Brain microvascular endothelial cell (primary cell): ENCODE data around the gene EIF4A3.

Experiments used
- DNase-seq: peaks from one replicate; pipeline ENCODE4 v3.0.0-alpha.2; 2020
- H3K27ac ChIP-seq: fragments of 250-450 bp; sonication (Bioruptor Pico); 2 replicates; pipeline ENCODE4 v1.5.1; 2020; ENCODE audit warnings: mild to moderate bottlenecking, moderate library complexity
- H3K27me3 ChIP-seq: fragments of 250-450 bp; sonication (Bioruptor Pico); replicated peaks from 2 replicates; pipeline ENCODE4 v1.5.1; 2020; ENCODE audit warnings: mild to moderate bottlenecking
- H3K36me3 ChIP-seq: fragments of 250-450 bp; sonication (Bioruptor Pico); replicated peaks from 2 replicates; pipeline ENCODE4 v1.5.1; 2020; ENCODE audit warnings: mild to moderate bottlenecking
- H3K4me3 ChIP-seq: 2 replicates; pipeline ENCODE4 v1.5.1; 2011; ENCODE audit warnings: low read depth, mild to moderate bottlenecking, control low read depth, low read length, moderate library complexity
- in situ Hi-C: cut with HindIII; loops from 2 replicates; pipeline ENCODE4 v1.10.0; 2017; ENCODE audit warnings: low sequenced_read_pairs, low pct_ligation_motif_present
- TF ChIP-seq, protein P1 (sequence below): IDR thresholded peaks from 2 replicates; pipeline ENCODE4 v1.5.1; 2011; ENCODE audit warnings: low read depth, mild to moderate bottlenecking, moderate library complexity, low read length, control low read depth, inconsistent platforms; ENCODE audit errors: missing control alignments

The EIF4A3 gene

GRCh38 chr17:80184423-80184714, 37.4 kb upstream of the EIF4A3 start:
- no peaks in the 10 kb centered on the region for H3K36me3 ChIP-seq
- no peak for DNase-seq
- no peak overlapping the region for H3K27ac ChIP-seq
- H3K4me3 ChIP-seq, result no peak overlapping the region
- peaks cover 4% of the 10 kb centered on the region for H3K27me3 ChIP-seq
- TF ChIP-seq, protein P1, sequence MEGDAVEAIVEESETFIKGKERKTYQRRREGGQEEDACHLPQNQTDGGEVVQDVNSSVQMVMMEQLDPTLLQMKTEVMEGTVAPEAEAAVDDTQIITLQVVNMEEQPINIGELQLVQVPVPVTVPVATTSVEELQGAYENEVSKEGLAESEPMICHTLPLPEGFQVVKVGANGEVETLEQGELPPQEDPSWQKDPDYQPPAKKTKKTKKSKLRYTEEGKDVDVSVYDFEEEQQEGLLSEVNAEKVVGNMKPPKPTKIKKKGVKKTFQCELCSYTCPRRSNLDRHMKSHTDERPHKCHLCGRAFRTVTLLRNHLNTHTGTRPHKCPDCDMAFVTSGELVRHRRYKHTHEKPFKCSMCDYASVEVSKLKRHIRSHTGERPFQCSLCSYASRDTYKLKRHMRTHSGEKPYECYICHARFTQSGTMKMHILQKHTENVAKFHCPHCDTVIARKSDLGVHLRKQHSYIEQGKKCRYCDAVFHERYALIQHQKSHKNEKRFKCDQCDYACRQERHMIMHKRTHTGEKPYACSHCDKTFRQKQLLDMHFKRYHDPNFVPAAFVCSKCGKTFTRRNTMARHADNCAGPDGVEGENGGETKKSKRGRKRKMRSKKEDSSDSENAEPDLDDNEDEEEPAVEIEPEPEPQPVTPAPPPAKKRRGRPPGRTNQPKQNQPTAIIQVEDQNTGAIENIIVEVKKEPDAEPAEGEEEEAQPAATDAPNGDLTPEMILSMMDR, result no peak
- in situ Hi-C loops, result no loop called here

- H3K36me3 ChIP-seq, result no peaks in the 10 kb centered on the region
- H3K27ac ChIP-seq, result no peak overlapping the region
- DNase-seq, result no peak
- in situ Hi-C loops, result no loop called here
- peaks cover 4% of the 10 kb centered on the region for H3K27me3 ChIP-seq
- H3K4me3 ChIP-seq, result no peak overlapping the region
- TF ChIP-seq, protein P1, result no peak
Measured at GRCh38 chr17:80183581-80184422, 36.9 kb upstream of the EIF4A3 start.

GRCh38 chr17:80182845-80183223, 35.9 kb upstream of the EIF4A3 start:
- in situ Hi-C loops, result no loop called here
- H3K27ac ChIP-seq, result no peak overlapping the region
- no peaks in the 10 kb centered on the region for H3K36me3 ChIP-seq
- H3K4me3 ChIP-seq, result no peak overlapping the region
- H3K27me3 ChIP-seq, result peaks cover 4% of the 10 kb centered on the region
- no peak for DNase-seq
- TF ChIP-seq, protein P1, result no peak

GRCh38 chr17:80182118-80182844, 35.4 kb upstream of the EIF4A3 start:
- TF ChIP-seq, protein P1, result no peak
- in situ Hi-C loops, result no loop called here
- no peak overlapping the region for H3K4me3 ChIP-seq
- H3K27ac ChIP-seq, result no peak overlapping the region
- no peak for DNase-seq
- no peaks in the 10 kb centered on the region for H3K36me3 ChIP-seq
- peaks cover 4% of the 10 kb centered on the region for H3K27me3 ChIP-seq

DNA sequence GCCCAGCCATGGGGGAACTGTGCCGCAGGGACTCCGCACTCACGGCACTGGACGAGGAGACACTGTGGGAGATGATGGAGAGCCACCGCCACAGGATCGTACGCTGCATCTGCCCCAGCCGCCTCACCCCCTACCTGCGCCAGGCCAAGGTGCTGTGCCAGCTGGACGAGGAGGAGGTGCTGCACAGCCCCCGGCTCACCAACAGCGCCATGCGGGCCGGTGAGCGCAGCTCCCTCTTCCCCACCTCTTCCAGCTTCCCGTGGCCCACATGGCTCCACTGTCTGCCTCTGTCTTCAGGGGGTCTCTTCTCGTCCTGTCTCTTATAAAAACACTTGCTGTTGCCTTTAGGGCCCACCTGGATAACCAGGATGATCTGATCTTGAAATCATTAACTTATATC, 34.5 kb upstream of the EIF4A3 start:
- Histone ChIP-seq H3K27ac (no peak overlapping the region), H3K36me3 (no peaks in the 10 kb centered on the region), H3K4me3 (no peak overlapping the region), H3K27me3 (peaks cover 4% of the 10 kb centered on the region)
- TF ChIP-seq, protein P1, result no peak
- DNase-seq, result no peak
- in situ Hi-C loops, result no loop called here

GRCh38 chr17:80180192-80180591, 33.3 kb upstream of the EIF4A3 start:
- TF ChIP-seq, protein P1, result no peak
- no peak overlapping the region for H3K27ac ChIP-seq
- in situ Hi-C loops, result no loop called here
- H3K36me3 ChIP-seq, result no peaks in the 10 kb centered on the region
- peaks cover 4% of the 10 kb centered on the region for H3K27me3 ChIP-seq
- H3K4me3 ChIP-seq, result no peak overlapping the region
- DNase-seq, result no peak
